ENCODE data around the gene MUC6. TPM values are rescaled to one million over a fixed set of nuclear protein-coding genes. Genes with fewer than 3 reads are reported as not detected.
A peak's percentile ranks its signal among the peaks of the same experiment; 100 is the strongest.

Gene MUC6
- total RNA-seq, 1 experiment from 2014 or later, result 0.07 TPM

DNA sequence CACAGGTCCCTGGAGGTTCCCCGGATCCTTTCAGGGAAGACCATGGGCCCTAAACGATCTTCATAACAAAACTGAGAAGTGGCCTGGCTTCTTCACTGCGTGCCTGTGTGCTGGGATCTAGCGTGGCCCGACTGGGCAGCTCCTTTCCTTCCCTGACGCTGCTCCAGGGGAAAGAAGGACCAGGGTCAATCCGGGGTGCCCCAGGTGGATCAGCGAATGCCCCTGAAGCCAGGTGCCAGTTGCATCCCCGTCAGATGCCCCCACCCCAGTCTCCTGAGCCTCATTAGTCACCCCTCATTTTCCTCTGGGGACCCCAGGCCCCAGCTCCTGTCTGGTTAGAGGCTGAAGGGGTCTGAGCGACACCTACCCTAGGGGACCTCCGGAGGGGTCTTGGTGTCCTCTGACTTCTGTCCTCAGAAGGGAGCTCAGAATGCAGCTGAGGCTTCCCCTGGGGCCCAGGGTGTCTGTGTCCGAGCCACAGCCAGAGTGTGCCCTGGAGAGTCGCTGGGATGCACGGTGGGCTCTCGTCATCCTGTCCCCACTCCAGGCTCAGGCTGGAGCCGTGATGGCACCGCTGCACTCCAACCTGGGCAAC is 18.7 kb upstream of the MUC6 start:
- no peaks in the 10 kb centered on the region for H3K9me3 ChIP-seq (ENCODE audit: insufficient read depth, low read depth)
- no peak for TF ChIP-seq EZH2 (IDR thresholded peaks at IDR 0.05; ENCODE audit: low read depth)
- TF ChIP-seq, protein P1, sequence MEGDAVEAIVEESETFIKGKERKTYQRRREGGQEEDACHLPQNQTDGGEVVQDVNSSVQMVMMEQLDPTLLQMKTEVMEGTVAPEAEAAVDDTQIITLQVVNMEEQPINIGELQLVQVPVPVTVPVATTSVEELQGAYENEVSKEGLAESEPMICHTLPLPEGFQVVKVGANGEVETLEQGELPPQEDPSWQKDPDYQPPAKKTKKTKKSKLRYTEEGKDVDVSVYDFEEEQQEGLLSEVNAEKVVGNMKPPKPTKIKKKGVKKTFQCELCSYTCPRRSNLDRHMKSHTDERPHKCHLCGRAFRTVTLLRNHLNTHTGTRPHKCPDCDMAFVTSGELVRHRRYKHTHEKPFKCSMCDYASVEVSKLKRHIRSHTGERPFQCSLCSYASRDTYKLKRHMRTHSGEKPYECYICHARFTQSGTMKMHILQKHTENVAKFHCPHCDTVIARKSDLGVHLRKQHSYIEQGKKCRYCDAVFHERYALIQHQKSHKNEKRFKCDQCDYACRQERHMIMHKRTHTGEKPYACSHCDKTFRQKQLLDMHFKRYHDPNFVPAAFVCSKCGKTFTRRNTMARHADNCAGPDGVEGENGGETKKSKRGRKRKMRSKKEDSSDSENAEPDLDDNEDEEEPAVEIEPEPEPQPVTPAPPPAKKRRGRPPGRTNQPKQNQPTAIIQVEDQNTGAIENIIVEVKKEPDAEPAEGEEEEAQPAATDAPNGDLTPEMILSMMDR (conservative IDR thresholded peaks at IDR 0.05), result no peak
- no peak overlapping the region for H3K4me2 ChIP-seq
- H3K4me1 ChIP-seq (replicated peaks; ENCODE audit: insufficient read depth), result peaks cover under 1% of the 10 kb centered on the region; the same call in 1 of the 2 replicates
- H2AFZ ChIP-seq, result no peak overlapping the region
- H3K27ac ChIP-seq, result no peak overlapping the region
- no peaks in the 10 kb centered on the region for H3F3A ChIP-seq (ENCODE audit: insufficient read depth, low read depth)
- H4K20me1 ChIP-seq (ENCODE audit: insufficient read depth), result no peaks in the 10 kb centered on the region
- ChIA-PET POLR2A (ENCODE audit: unreplicated experiment) (no interaction called here), CTCF (no interaction called here)
- H3K79me2 ChIP-seq (ENCODE audit: low read depth), result no peaks in the 10 kb centered on the region
- BruUV-seq (replicated peaks), result no TSS peak
- no peak overlapping the region for H3K4me3 ChIP-seq
- DNase-seq, result no peak
- intact Hi-C loops (cut with micrococcal nuclease; ENCODE audit: unreplicated experiment), result loop anchor here (10.0 kb wide), 1 partner anchor 60 kb away; no protein-coding TSS in a partner anchor
- no peaks in the 10 kb centered on the region for H3K36me3 ChIP-seq (ENCODE audit: low read depth)
- H3K27me3 ChIP-seq (ENCODE audit: insufficient read depth, low read depth), result no peaks in the 10 kb centered on the region
- no peaks in the 10 kb centered on the region for H3K9me2 ChIP-seq (ENCODE audit: insufficient read depth)

DNA sequence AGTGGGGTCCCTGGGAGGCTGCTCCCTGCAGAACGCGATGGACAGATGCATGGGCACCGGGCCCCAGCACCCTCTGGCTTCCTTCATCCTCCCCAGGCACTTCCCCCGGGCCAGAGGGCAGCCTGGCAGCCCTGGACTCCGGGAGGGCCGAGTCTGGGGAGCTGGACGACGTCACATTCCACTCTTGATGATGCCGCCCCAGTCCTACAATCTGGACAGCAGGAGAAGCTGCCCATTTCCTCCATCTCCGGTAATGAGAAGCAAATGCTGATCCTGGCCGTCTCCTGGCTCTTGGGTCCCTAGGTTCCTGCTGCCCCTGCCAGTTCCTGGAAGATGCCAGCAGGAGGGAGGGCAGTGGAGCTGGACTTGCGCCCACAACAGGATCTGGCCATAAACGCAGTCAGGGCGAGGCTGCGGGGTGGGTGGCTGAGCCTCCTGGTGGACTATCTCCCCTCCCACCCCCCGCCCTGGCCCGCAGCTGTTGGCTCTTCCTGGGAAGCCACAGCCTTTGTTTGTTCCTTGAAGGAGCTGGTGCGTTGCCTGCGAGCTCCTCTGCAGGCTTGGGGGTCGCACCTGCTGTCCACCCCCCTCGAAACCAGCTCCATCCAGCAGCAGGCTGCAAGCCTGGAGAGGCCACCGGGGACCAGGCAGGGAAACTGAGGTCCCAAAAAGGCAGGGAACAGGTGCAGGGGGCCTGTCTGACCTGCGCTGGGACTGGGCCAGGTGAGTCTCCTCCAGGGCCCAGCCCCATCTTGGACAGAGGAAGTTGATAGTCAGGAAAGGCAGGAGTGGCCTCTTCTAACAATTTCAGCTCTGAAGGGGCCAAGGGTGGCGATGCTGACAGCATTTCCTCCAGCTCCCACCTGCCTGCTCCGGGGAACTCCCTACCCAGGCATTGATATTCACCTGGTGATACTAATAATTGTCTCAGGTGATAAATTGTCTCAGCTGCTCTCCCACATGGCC is 17.9 kb upstream of the MUC6 start:
- H3K9me3 ChIP-seq (ENCODE audit: insufficient read depth, low read depth), result no peaks in the 10 kb centered on the region
- no peaks in the 10 kb centered on the region for H4K20me1 ChIP-seq (ENCODE audit: insufficient read depth)
- CTCF ChIA-PET, result interaction anchor here (0.6 kb wide), 1 partner anchor 133 kb away, joined by 3 read pairs; no protein-coding TSS in a partner anchor
- no peak overlapping the region for H3K4me3 ChIP-seq
- no peaks in the 10 kb centered on the region for H3F3A ChIP-seq (ENCODE audit: insufficient read depth, low read depth)
- BruUV-seq (replicated peaks), result no TSS peak
- H3K27ac ChIP-seq, result no peak overlapping the region
- no peak overlapping the region for H3K4me2 ChIP-seq
- POLR2A ChIA-PET (ENCODE audit: unreplicated experiment), result no interaction called here
- H3K27me3 ChIP-seq (ENCODE audit: insufficient read depth, low read depth), result no peaks in the 10 kb centered on the region
- intact Hi-C loops (cut with micrococcal nuclease; ENCODE audit: unreplicated experiment), result loop anchor here (5.0 to 10.0 kb wide), 2 partner anchors 60 to 127 kb away; partner anchors contain the start of gene AP2A2
- no peaks in the 10 kb centered on the region for H3K36me3 ChIP-seq (ENCODE audit: low read depth)
- DNase-seq, result peak in 1 of 2 experiments; percentile 30
- no peaks in the 10 kb centered on the region for H3K9me2 ChIP-seq (ENCODE audit: insufficient read depth)
- H3K79me2 ChIP-seq (ENCODE audit: low read depth), result no peaks in the 10 kb centered on the region
- no peak overlapping the region for H2AFZ ChIP-seq
- no peaks in the 10 kb centered on the region for H3K4me1 ChIP-seq (replicated peaks; ENCODE audit: insufficient read depth)
- TF ChIP-seq EZH2 (IDR thresholded peaks at IDR 0.05; ENCODE audit: low read depth), result no peak
- TF ChIP-seq, protein P1 (conservative IDR thresholded peaks at IDR 0.05), result no peak

DNA sequence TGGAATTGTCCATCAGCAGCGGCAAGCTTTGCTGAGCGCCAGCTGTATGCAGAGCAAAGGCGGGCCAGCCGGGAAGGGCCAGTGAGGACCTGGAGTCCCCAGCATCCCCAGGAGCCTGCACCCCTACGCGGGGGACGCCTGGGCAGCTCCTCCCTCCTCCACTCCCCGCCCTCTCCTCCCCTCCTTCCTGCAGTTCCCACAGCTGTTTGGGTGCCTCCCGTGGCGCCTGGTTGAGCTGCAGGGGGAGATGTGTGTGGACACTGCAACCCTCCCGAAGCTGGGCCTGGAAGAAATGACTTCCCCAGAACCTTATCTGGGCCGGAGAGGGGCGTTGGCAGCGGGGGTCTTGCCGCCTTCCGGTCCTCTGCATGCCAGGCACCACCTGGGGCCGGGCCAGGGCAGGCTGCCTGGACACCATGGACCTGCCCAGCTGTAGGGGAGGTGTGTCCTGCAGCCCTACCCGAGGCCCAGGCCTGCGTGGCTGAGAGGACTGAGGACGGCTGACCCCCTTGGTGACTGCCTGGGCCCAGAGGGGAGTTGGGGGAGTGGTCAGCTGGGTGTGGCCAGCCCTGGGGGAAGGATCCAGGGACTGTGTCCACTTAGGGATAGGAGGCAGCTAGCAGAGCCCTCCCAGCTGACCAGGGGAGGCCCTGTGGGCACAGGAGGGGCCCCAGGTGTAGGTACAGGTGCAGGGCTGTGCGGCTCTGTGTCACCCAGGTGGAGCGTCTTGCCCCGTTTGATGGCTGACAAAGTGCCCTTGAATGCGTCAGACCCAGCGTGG is 16.8 kb upstream of the MUC6 start:
- Histone ChIP-seq H3K9me2 (ENCODE audit: insufficient read depth) (no peaks in the 10 kb centered on the region), H3K27me3 (ENCODE audit: insufficient read depth, low read depth) (no peaks in the 10 kb centered on the region), H2AFZ (no peak overlapping the region), H3K9me3 (ENCODE audit: insufficient read depth, low read depth) (no peaks in the 10 kb centered on the region), H3K36me3 (ENCODE audit: low read depth) (no peaks in the 10 kb centered on the region), H3K4me3 (no peak overlapping the region), H3K4me1 (replicated peaks; ENCODE audit: insufficient read depth) (no peaks in the 10 kb centered on the region), H3K27ac (no peak overlapping the region), H4K20me1 (ENCODE audit: insufficient read depth) (no peaks in the 10 kb centered on the region), H3K4me2 (no peak overlapping the region), H3K79me2 (ENCODE audit: low read depth) (no peaks in the 10 kb centered on the region), H3F3A (ENCODE audit: insufficient read depth, low read depth) (no peaks in the 10 kb centered on the region)
- TF ChIP-seq, protein P1 (conservative IDR thresholded peaks at IDR 0.05), result no peak
- TF ChIP-seq EZH2 (IDR thresholded peaks at IDR 0.05; ENCODE audit: low read depth), result no peak
- DNase-seq, result no peak
- ChIA-PET CTCF (no interaction called here), POLR2A (ENCODE audit: unreplicated experiment) (no interaction called here)
- intact Hi-C loops (cut with micrococcal nuclease; ENCODE audit: unreplicated experiment), result loop anchor here (5.0 to 10.0 kb wide), 2 partner anchors 61 to 126 kb away; partner anchors contain the start of gene AP2A2
- BruUV-seq (replicated peaks), result no TSS peak
